RWPE1 (cell line): ENCODE results near the gene GNAZ.

Experiments
- CTCF ChIA-PET: fragments of 350-600 bp; sonication (Branson Sonifier 250); formaldehyde crosslinking; extraction: SDS; loops from one replicate; lab custom pipeline; 2021; lab: Yijun Ruan, JAX
- POLR2A ChIA-PET: fragments of 400-600 bp; formaldehyde crosslinking; extraction: SDS; loops from one replicate; lab custom pipeline; 2020; ENCODE audit warnings: antibody characterized with exemption; ENCODE audit not compliant: low non-redundant PET; lab: Yijun Ruan, JAX
- DNase-seq: peaks from one replicate; pipeline ENCODE4 v3.0.0; 2012; ENCODE audit warnings: low spot score
- H3K27ac ChIP-seq: fragments of 450-650 bp; 2 replicates; pipeline ENCODE4 v1.5.1; 2017
- CTCF ChIP-seq: fragments of 450-650 bp; conservative IDR thresholded peaks from 2 replicates; pipeline ENCODE4 v1.5.1; 2017; ENCODE audit warnings: low read depth, mild to moderate bottlenecking

GNAZ gene

GRCh38 chr22:23124611-23125511 is 54.5 kb downstream of the GNAZ start:
- TF ChIP-seq CTCF, result no peak
- ChIA-PET POLR2A (no interaction called here), CTCF (no interaction called here)
- H3K27ac ChIP-seq, result no peak overlapping the region
- DNase-seq, result no peak

- ChIA-PET POLR2A (no interaction called here), CTCF (no interaction called here)
- H3K27ac ChIP-seq, result no peak overlapping the region
- DNase-seq, result no peak
- no peak for TF ChIP-seq CTCF
Measured at GRCh38 chr22:23125512-23126103, 55.3 kb downstream of the GNAZ start.

GRCh38 chr22:23126165-23127054 is 56.1 kb downstream of the GNAZ start:
- no peak for DNase-seq
- POLR2A ChIA-PET, result no interaction called here
- no peak overlapping the region for H3K27ac ChIP-seq
- CTCF ChIA-PET, result interaction anchor here (2.9 kb wide), 1 partner anchor 167 kb away, joined by 31 read pairs; no protein-coding TSS in a partner anchor
- no peak for TF ChIP-seq CTCF

GRCh38 chr22:23127055-23127756 is 56.9 kb downstream of the GNAZ start:
- no peak for TF ChIP-seq CTCF
- DNase-seq, result no peak
- CTCF ChIA-PET, result interaction anchor here (2.9 kb wide), 1 partner anchor 168 kb away, joined by 31 read pairs; no protein-coding TSS in a partner anchor
- no peak overlapping the region for H3K27ac ChIP-seq
- POLR2A ChIA-PET, result no interaction called here

- ChIA-PET CTCF (interaction anchor here (0.6 to 2.9 kb wide), 3 partner anchors 105 to 258 kb away, joined by 3 to 31 read pairs (median 5); no protein-coding TSS in a partner anchor), POLR2A (no interaction called here)
- DNase-seq, result no peak
- TF ChIP-seq CTCF, result no peak
- H3K27ac ChIP-seq, result no peak overlapping the region
Measured at GRCh38 chr22:23127788-23128187, 57.5 kb downstream of the GNAZ start.
